MCF 10A (cell line): ENCODE data around the gene MAPKAPK2. TPM values are rescaled to one million over a fixed set of nuclear protein-coding genes. Genes with fewer than 3 reads are reported as not detected.
A peak's percentile ranks its signal among the peaks of the same experiment; 100 is the strongest.

Experiments used
- BruUV-seq: library from RNA; stranded (reverse); fragments of 400-500 nt; replicated peaks from 2 replicates; lab custom pipeline; 2021; lab: Mats Ljungman, UMichigan
- CTCF ChIA-PET: fragments of 300-600 bp; sonication (Branson Sonifier 250); formaldehyde crosslinking; extraction: SDS; loops from one replicate; lab custom pipeline; 2021; ENCODE audit warnings: antibody characterized with exemption, inconsistent platforms; lab: Yijun Ruan, JAX
- POLR2A ChIA-PET: fragments of 300-600, 350-650 bp; sonication (Branson Sonifier 250); formaldehyde crosslinking; extraction: SDS; loops from one replicate; lab custom pipeline; 2020; ENCODE audit warnings: antibody characterized with exemption, inconsistent platforms; lab: Yijun Ruan, JAX
- DNase-seq: peaks from one replicate; pipeline ENCODE4 v3.0.0-alpha.2; 2018; ENCODE audit not compliant: unreplicated experiment
- H3K27ac Mint-ChIP-seq: one replicate; pipeline ENCODE4 v1.8.0; 2022; ENCODE audit warnings: mild to moderate bottlenecking, low read depth, mixed read lengths; ENCODE audit not compliant: unreplicated experiment
- H3K27me3 Mint-ChIP-seq: one replicate; pipeline ENCODE4 v1.8.0; 2022; ENCODE audit warnings: mixed read lengths; ENCODE audit not compliant: insufficient read depth, unreplicated experiment
- H3K36me3 Mint-ChIP-seq: one replicate; pipeline ENCODE4 v1.8.0; 2022; ENCODE audit warnings: mild to moderate bottlenecking, moderate library complexity, mixed read lengths; ENCODE audit not compliant: insufficient read depth, unreplicated experiment
- H3K4me1 Mint-ChIP-seq: one replicate; pipeline ENCODE4 v1.8.0; 2022; ENCODE audit warnings: mixed read lengths; ENCODE audit not compliant: insufficient read depth, unreplicated experiment
- H3K4me3 Mint-ChIP-seq: one replicate; pipeline ENCODE4 v1.8.0; 2022; ENCODE audit warnings: mild to moderate bottlenecking, moderate library complexity, mixed read lengths; ENCODE audit not compliant: unreplicated experiment
- H3K9me3 Mint-ChIP-seq: one replicate; pipeline ENCODE4 v1.8.0; 2022; ENCODE audit warnings: mixed read lengths; ENCODE audit not compliant: unreplicated experiment
- intact Hi-C: fragments of 100-400 bp; cut with micrococcal nuclease; formaldehyde crosslinking; loops from 2 replicates; pipeline ENCODE4 v1.14.1; 2022
- total RNA-seq: library from RNA; stranded (reverse); gene quantifications from 2 replicates; pipeline ENCODE4 v1.2.3, GENCODE V29; 2022
- TF ChIP-seq, protein P1 (sequence below): fragments of 200-600 bp; IDR thresholded peaks from one replicate; pipeline ENCODE4 v1.8.0; 2022; ENCODE audit warnings: antibody characterized with exemption, mild to moderate bottlenecking; ENCODE audit not compliant: unreplicated experiment

The MAPKAPK2 gene
- total RNA-seq, 1 experiment from 2014 or later, result 142 TPM

DNA sequence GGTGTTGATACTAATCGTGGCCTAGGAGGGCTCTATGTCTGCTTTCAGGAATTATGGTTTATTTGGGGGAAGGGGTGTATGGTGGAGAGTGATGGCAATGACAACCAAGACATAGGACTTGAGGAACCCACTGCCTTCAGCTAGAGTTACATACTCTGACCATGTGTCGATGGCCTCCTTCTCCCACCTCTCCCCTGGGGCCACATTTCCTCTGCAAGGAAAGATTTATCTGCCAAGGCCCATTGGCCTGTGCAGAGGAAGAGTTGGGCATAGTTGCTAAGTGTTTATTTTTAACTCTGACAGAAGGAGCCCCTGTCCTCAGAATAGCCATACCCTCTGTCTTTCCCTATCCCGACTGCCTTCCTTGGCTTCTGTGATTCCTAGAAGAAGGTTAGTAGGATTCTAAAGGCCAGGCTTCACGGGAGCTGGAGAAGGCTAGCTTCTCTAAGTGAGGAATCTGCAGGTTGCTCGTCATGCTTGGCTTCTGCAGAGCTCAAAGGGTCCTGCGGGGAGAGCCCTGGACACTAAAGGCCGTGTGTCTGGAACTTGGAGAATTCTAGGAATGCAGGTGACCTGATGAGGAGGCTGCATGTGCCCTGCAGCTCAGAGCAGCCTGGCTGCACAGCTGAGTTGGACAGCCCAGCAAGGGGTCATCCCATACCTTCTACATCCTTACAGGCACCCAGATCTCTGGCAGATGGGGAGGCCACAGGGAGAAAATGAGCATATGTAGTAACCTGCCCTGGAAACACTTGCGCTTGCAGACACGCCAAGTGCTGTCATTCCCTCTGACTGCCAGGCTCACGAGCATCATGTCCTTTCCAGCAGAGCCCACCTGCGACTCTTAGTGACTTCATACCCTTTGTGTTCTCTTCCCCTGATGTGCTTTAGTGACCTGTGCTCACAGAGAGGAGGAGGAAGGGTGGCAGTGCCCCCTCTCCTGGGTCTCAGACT lies 9.7 kb downstream of the MAPKAPK2 start:
- H3K4me1 Mint-ChIP-seq, result peaks cover 49% of the 10 kb centered on the region
- ChIA-PET CTCF (interaction anchor here (0.6 to 9.5 kb wide), 8 partner anchors 11 to 337 kb away, joined by 3 to 90 read pairs (median 4); no protein-coding TSS in a partner anchor), POLR2A (interaction anchor here (0.6 to 12.6 kb wide), 6 partner anchors 10 to 218 kb away, joined by 3 to 229 read pairs (median 3); partner anchors contain the start of gene MAPKAPK2)
- no peak overlapping the region for H3K4me3 Mint-ChIP-seq
- TF ChIP-seq, protein P1, sequence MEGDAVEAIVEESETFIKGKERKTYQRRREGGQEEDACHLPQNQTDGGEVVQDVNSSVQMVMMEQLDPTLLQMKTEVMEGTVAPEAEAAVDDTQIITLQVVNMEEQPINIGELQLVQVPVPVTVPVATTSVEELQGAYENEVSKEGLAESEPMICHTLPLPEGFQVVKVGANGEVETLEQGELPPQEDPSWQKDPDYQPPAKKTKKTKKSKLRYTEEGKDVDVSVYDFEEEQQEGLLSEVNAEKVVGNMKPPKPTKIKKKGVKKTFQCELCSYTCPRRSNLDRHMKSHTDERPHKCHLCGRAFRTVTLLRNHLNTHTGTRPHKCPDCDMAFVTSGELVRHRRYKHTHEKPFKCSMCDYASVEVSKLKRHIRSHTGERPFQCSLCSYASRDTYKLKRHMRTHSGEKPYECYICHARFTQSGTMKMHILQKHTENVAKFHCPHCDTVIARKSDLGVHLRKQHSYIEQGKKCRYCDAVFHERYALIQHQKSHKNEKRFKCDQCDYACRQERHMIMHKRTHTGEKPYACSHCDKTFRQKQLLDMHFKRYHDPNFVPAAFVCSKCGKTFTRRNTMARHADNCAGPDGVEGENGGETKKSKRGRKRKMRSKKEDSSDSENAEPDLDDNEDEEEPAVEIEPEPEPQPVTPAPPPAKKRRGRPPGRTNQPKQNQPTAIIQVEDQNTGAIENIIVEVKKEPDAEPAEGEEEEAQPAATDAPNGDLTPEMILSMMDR, result no peak
- peaks cover 5% of the 10 kb centered on the region for H3K36me3 Mint-ChIP-seq
- intact Hi-C loops, result no loop called here
- no peaks in the 10 kb centered on the region for H3K9me3 Mint-ChIP-seq
- no peaks in the 10 kb centered on the region for H3K27me3 Mint-ChIP-seq
- H3K27ac Mint-ChIP-seq, result no peak overlapping the region
- DNase-seq, result no peak
- BruUV-seq, result no TSS peak

DNA sequence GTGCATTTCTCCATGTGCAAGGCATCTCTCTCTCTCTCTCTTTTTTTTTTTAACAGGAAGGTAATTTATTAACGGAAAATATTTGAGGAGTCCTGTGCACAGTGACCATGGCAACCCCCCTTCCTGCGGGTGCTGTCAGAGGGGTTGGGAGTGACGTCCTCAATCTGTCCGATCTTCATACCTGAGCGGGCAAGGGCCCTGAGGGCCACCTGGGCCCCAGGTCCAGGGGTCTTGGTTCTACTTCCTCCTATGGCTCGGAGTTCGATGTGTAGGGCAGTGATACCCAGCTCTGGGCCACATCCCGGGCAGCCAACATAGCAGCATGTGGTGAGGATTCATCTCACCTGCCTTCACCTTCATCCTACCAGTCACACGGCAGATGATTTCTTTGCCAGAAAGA lies 11.0 kb downstream of the MAPKAPK2 start:
- H3K27ac Mint-ChIP-seq, result no peak overlapping the region
- ChIA-PET CTCF (interaction anchor here (0.6 to 1.9 kb wide), 2 partner anchors 15 to 30 kb away, joined by 3 to 7 read pairs; no protein-coding TSS in a partner anchor), POLR2A (interaction anchor here (1.0 kb wide), 1 partner anchor 217 kb away, joined by 3 read pairs; no protein-coding TSS in a partner anchor)
- H3K4me1 Mint-ChIP-seq, result peaks cover 49% of the 10 kb centered on the region
- no TSS peak for BruUV-seq
- intact Hi-C loops, result no loop called here
- H3K9me3 Mint-ChIP-seq, result no peaks in the 10 kb centered on the region
- TF ChIP-seq, protein P1, result no peak
- H3K4me3 Mint-ChIP-seq, result no peak overlapping the region
- no peaks in the 10 kb centered on the region for H3K27me3 Mint-ChIP-seq
- H3K36me3 Mint-ChIP-seq, result peaks cover 5% of the 10 kb centered on the region
- no peak for DNase-seq

DNA sequence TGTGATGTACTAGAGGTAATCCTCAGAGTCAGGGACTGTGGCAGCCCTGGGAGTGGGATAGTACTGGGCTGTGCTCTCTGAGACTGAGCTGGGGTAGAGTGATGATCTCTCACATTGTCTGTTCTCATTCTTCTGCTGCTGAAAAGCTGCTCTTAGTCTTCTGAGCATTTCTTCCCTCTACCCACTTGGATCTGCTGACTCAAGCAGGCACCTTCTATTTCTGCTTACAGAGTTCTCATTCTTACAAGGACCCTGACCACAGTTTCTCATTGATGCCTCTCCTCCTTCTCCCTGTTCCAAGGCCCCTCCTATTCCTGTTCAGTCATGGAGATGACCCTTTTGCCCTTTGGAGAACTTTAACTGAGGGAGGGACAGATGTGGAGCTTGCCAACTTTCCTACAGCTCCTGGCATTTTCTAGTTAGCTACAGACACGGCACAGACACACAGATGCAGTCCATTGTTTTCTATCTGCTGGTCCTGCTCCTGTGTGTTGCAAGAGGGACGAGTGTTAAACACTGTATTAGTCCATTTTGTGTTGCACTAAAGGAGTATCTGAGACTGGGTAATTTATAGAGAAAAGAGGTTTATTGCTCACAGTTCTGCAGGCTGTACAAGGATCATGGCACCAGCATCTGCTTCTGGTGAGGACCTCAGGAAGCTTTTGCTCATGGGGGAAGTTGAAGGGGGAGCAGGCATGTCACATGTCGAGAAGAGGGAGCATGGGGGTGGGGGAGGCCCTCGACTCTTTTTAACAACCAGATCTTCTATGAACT lies 12.3 kb downstream of the MAPKAPK2 start:
- DNase-seq, result no peak
- intact Hi-C loops, result no loop called here
- Mint-ChIP-seq H3K9me3 (no peaks in the 10 kb centered on the region), H3K27me3 (no peaks in the 10 kb centered on the region), H3K4me3 (no peak overlapping the region), H3K36me3 (peaks cover 5% of the 10 kb centered on the region), H3K4me1 (peaks cover 48% of the 10 kb centered on the region), H3K27ac (peak overlapping the region; percentile 3)
- POLR2A ChIA-PET, result interaction anchor here (0.7 to 5.7 kb wide), 3 partner anchors 9 to 1056 kb away, joined by 3 to 52 read pairs (median 3); no protein-coding TSS in a partner anchor
- CTCF ChIA-PET, result interaction anchor here (0.8 to 2.0 kb wide), 6 partner anchors 9 to 286 kb away, joined by 4 to 19 read pairs (median 4); no protein-coding TSS in a partner anchor
- TF ChIP-seq, protein P1, result no peak
- BruUV-seq, result no TSS peak
